HG03280 (cell line): Measurements from ENCODE around the gene SIPA1.
"Not testable (repeated sequence)": the region's sequence is repeated elsewhere in the genome, so short reads cannot be mapped to it uniquely, and the experiment has no call there.

Experiments
- ATAC-seq: cut with Tn5 transposase; IDR thresholded peaks from one replicate; pipeline ENCODE4 v1.9.1; 2021; ENCODE audit warnings: mild to moderate bottlenecking, moderate library complexity; ENCODE audit not compliant: unreplicated experiment

SIPA1 gene

GRCh38 chr11:65623852-65624616 is 13.9 kb upstream of the SIPA1 start:
- no peak for ATAC-seq

- ATAC-seq = no peak
These were observed 12.8 kb upstream of the SIPA1 start for GRCh38 chr11:65624931-65625627.

GRCh38 chr11:65625628-65626342 is 12.1 kb upstream of the SIPA1 start:
- no peak for ATAC-seq

- no peak for ATAC-seq
These were observed 10.7 kb upstream of the SIPA1 start for GRCh38 chr11:65627202-65627601.

- no peak for ATAC-seq
These were observed 8.3 kb upstream of the SIPA1 start for GRCh38 chr11:65629579-65629978.

- no peak for ATAC-seq
These were observed 7.7 kb upstream of the SIPA1 start for GRCh38 chr11:65630215-65630614.

- ATAC-seq = no peak
These were observed 4.4 kb upstream of the SIPA1 start for GRCh38 chr11:65633390-65634108.

- no peak for ATAC-seq
These were observed 3.8 kb upstream of the SIPA1 start for GRCh38 chr11:65634109-65634436.

- ATAC-seq = no peak
These were observed 3.5 kb upstream of the SIPA1 start for GRCh38 chr11:65634440-65634839.

- ATAC-seq = no peak
These were observed 2.8 kb upstream of the SIPA1 start for GRCh38 chr11:65634905-65635731.

GRCh38 chr11:65636108-65637031 is 1.5 kb upstream of the SIPA1 start:
- no peak for ATAC-seq

GRCh38 chr11:65637032-65637557 is 806 bp upstream of the SIPA1 start:
- ATAC-seq = no peak

- not testable (repeated sequence) for ATAC-seq
These were observed 1.3 kb downstream of the SIPA1 start for GRCh38 chr11:65639228-65639597.

GRCh38 chr11:65639623-65640482 is 2.0 kb downstream of the SIPA1 start:
- ATAC-seq = no peak

GRCh38 chr11:65640483-65641296 is 2.8 kb downstream of the SIPA1 start:
- no peak for ATAC-seq

- no peak for ATAC-seq
These were observed 3.6 kb downstream of the SIPA1 start for GRCh38 chr11:65641297-65642013.
